Keratinocyte (primary cell): ENCODE data around the gene TMEM59L. TPM values are rescaled to one million over a fixed set of nuclear protein-coding genes. Genes with fewer than 3 reads are reported as not detected.

Experiments used
- DNase-seq: peaks from one replicate; pipeline ENCODE4 v3.0.0-alpha.2; 2011; ENCODE audit warnings: low read depth, missing footprints, low spot score
- FAIRE-seq: peaks from 2 replicates; lab custom pipeline; 2011; peaks lifted over from hg19 to GRCh38; lab: Jason Lieb, UNC
- H2AFZ ChIP-seq: 2 replicates; pipeline ENCODE4 v1.6.0; 2012; ENCODE audit warnings: low read length, control low read depth, inconsistent platforms; ENCODE audit not compliant: control insufficient read depth
- H3K27ac ChIP-seq: 2 replicates; pipeline ENCODE4 v1.5.1; 2011; ENCODE audit warnings: low read length; ENCODE audit not compliant: control insufficient read depth, insufficient read depth
- H3K27me3 ChIP-seq: 3 replicates; pipeline ENCODE4 v1.6.0; 2011; ENCODE audit warnings: low read length; ENCODE audit not compliant: control insufficient read depth, insufficient read depth; ENCODE audit errors: extremely low read depth
- H3K36me3 ChIP-seq, 2 experiments: 2 replicates in 1 of 2; 3 replicates in 1 of 2; pipeline ENCODE4 v1.5.1; 2011; ENCODE audit warnings: low read length in 2 of 2, mild to moderate bottlenecking in 1 of 2; ENCODE audit not compliant: control insufficient read depth in 2 of 2, insufficient read depth in 2 of 2; ENCODE audit errors: extremely low read depth in 1 of 2
- H3K4me1 ChIP-seq: 3 replicates; pipeline ENCODE4 v1.5.1; 2011; ENCODE audit warnings: low read length; ENCODE audit not compliant: control insufficient read depth, insufficient read depth; ENCODE audit errors: extremely low read depth
- H3K4me2 ChIP-seq: 3 replicates; pipeline ENCODE4 v1.6.0; 2011; ENCODE audit warnings: low read depth, low read length; ENCODE audit not compliant: control insufficient read depth, insufficient read depth; ENCODE audit errors: extremely low read depth
- H3K4me3 ChIP-seq, 3 experiments: fragments of 200-600 bp in 1 of 3; sonication (generic) in 1 of 3; 2 replicates in 2 of 3; 3 replicates in 1 of 3; pipeline ENCODE4 v1.5.1; 2011 to 2016; ENCODE audit warnings: low read length in 3 of 3, mild to moderate bottlenecking in 3 of 3, control low read depth in 2 of 3, inconsistent platforms in 1 of 3, low read depth in 1 of 3, mixed read lengths in 1 of 3, mixed run types in 1 of 3, moderate library complexity in 1 of 3; ENCODE audit not compliant: control insufficient read depth in 2 of 3, insufficient read depth in 2 of 3; ENCODE audit errors: extremely low read depth in 1 of 3
- H3K79me2 ChIP-seq: 2 replicates; pipeline ENCODE4 v1.6.0; 2012; ENCODE audit warnings: low read length; ENCODE audit not compliant: control insufficient read depth, insufficient read depth
- H3K9ac ChIP-seq: 3 replicates; pipeline ENCODE4 v1.6.0; 2011; ENCODE audit warnings: low read length; ENCODE audit not compliant: control insufficient read depth, insufficient read depth; ENCODE audit errors: extremely low read depth
- H3K9me1 ChIP-seq: 3 replicates; pipeline ENCODE4 v1.6.0; 2011; ENCODE audit warnings: low read length; ENCODE audit not compliant: control insufficient read depth, insufficient read depth; ENCODE audit errors: extremely low read depth
- H3K9me3 ChIP-seq: 2 replicates; pipeline ENCODE4 v1.5.1; 2012; ENCODE audit warnings: low read depth, low read length; ENCODE audit not compliant: control insufficient read depth
- H4K20me1 ChIP-seq: 3 replicates; pipeline ENCODE4 v1.6.0; 2011; ENCODE audit warnings: low read length; ENCODE audit not compliant: control insufficient read depth, insufficient read depth; ENCODE audit errors: extremely low read depth
- EZH2 ChIP-seq: IDR thresholded peaks from one replicate; pipeline ENCODE4 v1.6.1; 2012; ENCODE audit warnings: inconsistent platforms, mild to moderate bottlenecking, low read length, moderate library complexity
- dilution Hi-C: fragments of 300-500 bp; cut with MboI; formaldehyde crosslinking; loops from one replicate; pipeline ENCODE4 v1.7.0; 2020; ENCODE audit warnings: low sequenced_read_pairs; ENCODE audit not compliant: extremely low pct_ligation_motif_present
- polyA plus RNA-seq, 5 experiments: library from polyadenylated mRNA; depleted of rRNA in 3 of 5; stranded (reverse) in 3 of 5; stranded (forward) in 1 of 5; unstranded in 1 of 5; fragments of >200 nt; gene quantifications; 1 replicate in 1 of 5; 2 replicates in 3 of 5; 3 replicates in 1 of 5; pipeline versions ENCODE4 v1.2.1 to v1.2.3, GENCODE V29; 2011 to 2012; ENCODE audit warnings: missing spikeins in 2 of 5, low read depth in 1 of 5, low replicate concordance in 1 of 5
- TF ChIP-seq, protein P1 (sequence below), 3 experiments: IDR thresholded peaks in 1 of 3; conservative IDR thresholded peaks in 1 of 3; optimal IDR thresholded peaks in 1 of 3; 2 replicates in 2 of 3; 3 replicates in 1 of 3; pipeline versions ENCODE3 to v1.5.1; 2011; ENCODE audit warnings: low read length in 3 of 3, mild to moderate bottlenecking in 3 of 3, moderate library complexity in 2 of 3, control low read depth in 1 of 3, inconsistent platforms in 1 of 3; ENCODE audit not compliant: insufficient read depth in 2 of 3; ENCODE audit errors: extremely low read depth in 1 of 3

TMEM59L gene
- polyA plus RNA-seq, 1 donor (not counting 4 experiments of a cell fraction or from before 2014, with no cell fraction given) = not detected

- dilution Hi-C loops = no loop called here
- H3K27me3 ChIP-seq = no peaks in the 10 kb centered on the region
- H3K9ac ChIP-seq = no peak overlapping the region
- H3K9me1 ChIP-seq = no peaks in the 10 kb centered on the region
- no peaks in the 10 kb centered on the region for H3K4me1 ChIP-seq
- H3K9me3 ChIP-seq = no peaks in the 10 kb centered on the region
- FAIRE-seq (no peak), DNase-seq (no peak)
- H3K36me3 ChIP-seq = no peaks in the 10 kb centered on the region
- TF ChIP-seq, protein P1, sequence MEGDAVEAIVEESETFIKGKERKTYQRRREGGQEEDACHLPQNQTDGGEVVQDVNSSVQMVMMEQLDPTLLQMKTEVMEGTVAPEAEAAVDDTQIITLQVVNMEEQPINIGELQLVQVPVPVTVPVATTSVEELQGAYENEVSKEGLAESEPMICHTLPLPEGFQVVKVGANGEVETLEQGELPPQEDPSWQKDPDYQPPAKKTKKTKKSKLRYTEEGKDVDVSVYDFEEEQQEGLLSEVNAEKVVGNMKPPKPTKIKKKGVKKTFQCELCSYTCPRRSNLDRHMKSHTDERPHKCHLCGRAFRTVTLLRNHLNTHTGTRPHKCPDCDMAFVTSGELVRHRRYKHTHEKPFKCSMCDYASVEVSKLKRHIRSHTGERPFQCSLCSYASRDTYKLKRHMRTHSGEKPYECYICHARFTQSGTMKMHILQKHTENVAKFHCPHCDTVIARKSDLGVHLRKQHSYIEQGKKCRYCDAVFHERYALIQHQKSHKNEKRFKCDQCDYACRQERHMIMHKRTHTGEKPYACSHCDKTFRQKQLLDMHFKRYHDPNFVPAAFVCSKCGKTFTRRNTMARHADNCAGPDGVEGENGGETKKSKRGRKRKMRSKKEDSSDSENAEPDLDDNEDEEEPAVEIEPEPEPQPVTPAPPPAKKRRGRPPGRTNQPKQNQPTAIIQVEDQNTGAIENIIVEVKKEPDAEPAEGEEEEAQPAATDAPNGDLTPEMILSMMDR (optimal IDR thresholded peaks at IDR 0.05 in 1 of 3, IDR thresholded peaks at IDR 0.05 in 1 of 3, conservative IDR thresholded peaks at IDR 0.05 in 1 of 3; ENCODE audit: extremely low read depth in 1 of 3, insufficient read depth in 2 of 3, low read length in 3 of 3) = no peak
- no peak for TF ChIP-seq EZH2
- H2AFZ ChIP-seq = no peak overlapping the region
- no peaks in the 10 kb centered on the region for H3K79me2 ChIP-seq
- no peak overlapping the region for H3K4me2 ChIP-seq
- H4K20me1 ChIP-seq = no peaks in the 10 kb centered on the region
- no peak overlapping the region for H3K4me3 ChIP-seq
- no peak overlapping the region for H3K27ac ChIP-seq
Measured at GRCh38 chr19:18626906-18627305, 14.2 kb downstream of the TMEM59L start.

DNA sequence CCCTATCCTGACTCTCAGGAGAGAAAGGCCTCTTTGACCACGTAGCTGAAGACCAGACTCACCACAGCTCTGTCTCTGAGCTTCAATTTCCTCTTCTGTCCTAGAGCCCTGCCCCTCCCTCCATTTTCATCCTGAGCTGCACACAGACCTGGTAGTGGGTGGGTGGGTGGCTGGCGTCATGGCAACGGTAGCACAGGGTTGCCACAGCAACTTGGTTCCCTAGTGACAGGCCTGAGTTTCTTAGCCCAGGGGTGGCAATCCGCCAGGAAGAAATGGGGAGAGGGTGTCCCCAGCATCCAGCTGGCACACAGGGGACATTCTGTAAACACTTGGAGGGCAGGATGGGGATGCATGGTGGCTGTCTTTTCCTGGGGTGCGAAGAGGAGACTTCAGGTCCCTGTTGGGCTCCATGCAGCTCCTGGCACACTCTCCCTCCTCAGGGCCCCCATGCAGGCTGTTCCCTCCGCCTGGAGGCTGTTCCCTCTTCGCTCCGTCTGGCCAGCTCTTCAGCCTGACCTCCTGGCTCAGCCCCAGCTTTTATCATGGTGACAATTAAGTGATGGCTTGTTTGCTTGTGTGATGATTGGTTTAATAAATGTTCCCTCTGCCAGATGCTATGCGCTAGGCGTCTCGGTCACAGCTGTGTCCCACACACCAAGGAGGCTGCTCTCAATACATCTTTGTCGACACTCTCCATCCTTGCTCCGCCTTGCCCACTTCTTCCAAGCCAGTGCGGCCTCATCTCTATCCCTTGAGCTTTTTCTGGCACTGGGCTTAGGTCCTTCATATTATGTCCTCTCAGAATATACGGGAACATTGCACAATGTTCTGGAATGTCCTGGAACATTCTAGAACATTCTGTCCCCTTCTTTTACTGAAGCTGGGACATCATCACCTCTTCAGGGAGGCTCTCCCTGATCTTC is 16.8 kb downstream of the TMEM59L start:
- no peak for TF ChIP-seq EZH2
- TF ChIP-seq, protein P1 (optimal IDR thresholded peaks at IDR 0.05 in 1 of 3, IDR thresholded peaks at IDR 0.05 in 1 of 3, conservative IDR thresholded peaks at IDR 0.05 in 1 of 3; ENCODE audit: extremely low read depth in 1 of 3, insufficient read depth in 2 of 3, low read length in 3 of 3) = no peak
- Histone ChIP-seq H3K9me3 (no peaks in the 10 kb centered on the region), H3K27ac (no peak overlapping the region), H2AFZ (no peak overlapping the region), H3K9ac (no peak overlapping the region), H3K4me3 (no peak overlapping the region), H3K9me1 (no peaks in the 10 kb centered on the region), H3K36me3 (no peaks in the 10 kb centered on the region), H3K4me2 (no peak overlapping the region), H3K4me1 (no peaks in the 10 kb centered on the region), H4K20me1 (no peaks in the 10 kb centered on the region), H3K27me3 (no peaks in the 10 kb centered on the region), H3K79me2 (no peaks in the 10 kb centered on the region)
- DNase-seq (no peak), FAIRE-seq (no peak)
- dilution Hi-C loops = no loop called here
